Amygdala (tissue), 56 donors: ENCODE results near the gene IGSF3.

Experiments
- DNase-seq, 56 donors: peaks; one replicate each; lab custom pipeline; 2025; lab: John Stamatoyannopoulos, UW

IGSF3 gene

DNA sequence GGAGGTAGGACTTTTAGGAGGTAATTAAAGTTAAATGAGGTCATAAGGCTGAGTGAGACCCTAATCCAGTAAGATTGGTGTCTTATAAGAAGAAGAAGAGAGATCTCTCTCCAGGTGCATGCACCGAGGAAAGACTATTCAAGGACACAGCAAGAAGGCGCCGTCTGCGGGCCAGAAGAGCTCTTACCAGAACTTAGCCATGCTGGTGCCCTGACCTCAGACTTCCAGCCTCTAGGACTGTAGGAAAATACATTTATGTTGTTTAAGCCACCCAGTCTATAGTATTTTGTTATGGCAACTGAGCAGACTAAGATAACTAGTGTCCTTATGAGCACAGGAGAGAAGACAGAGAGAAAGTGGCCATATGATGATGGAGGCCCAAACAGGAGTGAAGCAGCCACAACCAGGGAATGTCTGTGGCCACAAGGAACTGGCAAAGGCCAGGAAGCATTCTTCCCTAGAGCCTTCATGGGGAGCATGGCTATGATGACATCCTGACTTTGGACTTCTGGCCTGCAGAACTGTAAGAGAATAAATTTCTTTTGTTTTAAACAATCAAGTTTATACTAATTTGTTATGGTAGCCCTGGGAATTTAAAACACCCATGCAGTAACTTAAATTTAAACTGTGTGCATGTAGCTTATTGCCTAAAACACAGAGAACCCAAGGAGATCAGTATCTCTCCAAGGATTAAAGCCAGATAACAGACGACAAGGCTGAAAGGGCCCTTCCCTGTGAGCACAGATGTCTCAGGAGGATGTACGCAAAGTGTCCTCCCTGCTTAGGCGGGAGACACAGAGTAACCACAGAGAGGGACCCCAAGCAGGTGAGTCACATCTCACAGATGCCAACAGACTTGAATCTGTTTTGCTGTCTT, 86.8 kb downstream of the IGSF3 start:
- no peak for DNase-seq

DNA sequence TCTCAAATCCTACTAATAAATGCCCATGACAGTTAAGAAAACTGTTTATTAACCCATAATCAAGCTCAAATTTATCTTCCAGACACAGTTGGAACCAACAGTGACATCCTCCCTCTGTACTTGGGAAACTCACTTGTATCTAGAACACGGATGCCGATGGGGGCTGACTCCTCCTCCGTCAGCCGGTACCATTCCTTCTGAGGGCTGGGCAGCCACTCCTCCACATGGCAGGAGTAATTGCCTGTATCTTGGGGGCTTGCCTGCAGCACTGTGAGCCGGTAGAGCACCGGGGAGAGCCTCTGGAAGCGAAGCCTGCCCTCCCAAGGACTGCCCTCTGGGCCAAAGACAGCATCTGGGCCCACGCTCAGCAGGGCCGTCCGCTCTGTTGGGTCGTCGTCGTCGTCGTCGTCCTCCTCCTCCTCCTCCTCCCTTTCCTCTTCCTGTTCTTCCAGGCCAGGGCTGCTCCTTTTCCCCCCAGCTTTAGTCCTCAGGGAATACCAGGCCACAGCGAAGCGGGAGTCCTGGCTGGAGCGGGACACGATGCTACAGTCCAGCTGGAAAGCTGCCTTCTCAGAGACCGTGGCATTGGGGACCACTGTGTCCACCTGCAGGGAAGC, 88.2 kb downstream of the IGSF3 start:
- DNase-seq = no peak

DNA sequence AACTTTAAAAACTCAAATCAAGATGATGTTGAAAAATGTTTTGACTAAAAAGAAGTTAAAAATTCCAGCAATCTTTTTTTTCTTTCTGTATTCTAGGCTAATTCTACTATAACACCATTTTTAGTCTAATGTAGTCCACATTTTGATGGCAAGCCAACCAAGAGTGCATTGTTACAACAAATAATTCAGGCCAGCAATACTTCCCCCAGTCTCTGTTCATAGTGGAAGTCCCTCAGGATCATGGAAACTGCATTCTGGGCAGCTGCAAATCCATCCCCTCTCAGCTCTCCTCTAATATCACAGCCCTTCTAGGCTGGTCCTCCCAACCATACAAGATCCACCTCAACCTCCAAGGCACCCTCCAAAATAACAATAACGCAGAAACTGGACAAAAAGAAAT, 89.0 kb downstream of the IGSF3 start:
- no peak for DNase-seq

DNA sequence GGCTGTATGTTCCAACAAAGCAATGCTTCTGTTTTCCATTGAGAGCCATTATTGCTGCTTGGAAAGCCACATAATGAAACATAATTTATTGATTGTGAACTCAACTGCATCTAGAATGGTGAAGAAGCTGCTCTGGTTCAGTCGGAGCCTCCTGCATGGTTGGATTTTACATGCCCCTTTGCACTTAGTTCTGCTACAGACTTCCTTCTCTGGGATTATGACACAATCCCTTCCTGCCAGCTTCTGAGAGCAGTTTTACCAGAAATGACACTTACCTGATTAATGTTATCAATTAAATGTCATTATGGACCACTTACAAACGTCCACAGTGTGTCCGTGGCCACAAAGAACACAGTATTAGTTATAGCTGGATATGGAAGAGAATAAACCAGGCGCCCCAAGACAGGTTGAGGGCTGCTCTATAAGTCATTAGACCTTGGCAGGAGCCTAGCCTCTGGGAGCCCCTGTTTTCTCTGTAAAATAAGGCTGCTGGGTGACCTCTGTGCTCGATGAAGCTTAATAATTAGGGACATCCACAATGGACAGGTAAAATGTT, 89.7 kb downstream of the IGSF3 start:
- no peak for DNase-seq

DNA sequence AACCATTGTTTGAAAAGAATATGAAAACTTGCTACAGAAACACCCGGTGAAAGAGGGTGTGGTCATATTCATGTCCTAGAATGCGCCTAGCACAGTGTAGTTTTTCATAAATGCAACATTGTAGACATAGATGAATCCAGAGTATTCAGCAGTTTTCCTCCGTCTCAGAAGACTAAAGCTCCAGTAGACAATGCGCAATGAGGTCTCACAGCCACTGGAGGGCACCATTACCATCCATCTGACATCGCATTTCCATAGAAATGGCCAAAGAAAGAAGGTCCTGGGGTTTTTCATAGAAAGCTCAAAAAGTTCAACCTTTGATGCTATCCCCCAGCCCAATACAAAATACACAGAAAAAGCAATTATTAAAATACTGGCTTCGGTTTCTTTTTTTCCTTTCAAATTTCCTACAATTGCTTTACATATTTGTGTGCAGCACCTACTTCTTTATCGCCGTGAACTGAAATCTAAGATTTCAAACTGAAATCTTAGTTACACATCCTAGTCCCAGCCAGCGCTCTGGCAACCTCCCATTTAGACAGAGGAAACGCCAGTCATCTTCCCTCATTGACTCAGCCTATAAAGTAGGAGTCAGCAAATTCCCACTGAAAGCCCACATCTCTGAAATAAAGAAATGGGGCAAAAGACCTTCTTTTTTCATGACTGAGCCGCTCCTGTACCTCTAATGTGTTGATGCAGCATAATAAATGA, 92.8 kb downstream of the IGSF3 start:
- peak in 39 of 56 donors; percentile 4 to 82 (median 29) for DNase-seq

DNA sequence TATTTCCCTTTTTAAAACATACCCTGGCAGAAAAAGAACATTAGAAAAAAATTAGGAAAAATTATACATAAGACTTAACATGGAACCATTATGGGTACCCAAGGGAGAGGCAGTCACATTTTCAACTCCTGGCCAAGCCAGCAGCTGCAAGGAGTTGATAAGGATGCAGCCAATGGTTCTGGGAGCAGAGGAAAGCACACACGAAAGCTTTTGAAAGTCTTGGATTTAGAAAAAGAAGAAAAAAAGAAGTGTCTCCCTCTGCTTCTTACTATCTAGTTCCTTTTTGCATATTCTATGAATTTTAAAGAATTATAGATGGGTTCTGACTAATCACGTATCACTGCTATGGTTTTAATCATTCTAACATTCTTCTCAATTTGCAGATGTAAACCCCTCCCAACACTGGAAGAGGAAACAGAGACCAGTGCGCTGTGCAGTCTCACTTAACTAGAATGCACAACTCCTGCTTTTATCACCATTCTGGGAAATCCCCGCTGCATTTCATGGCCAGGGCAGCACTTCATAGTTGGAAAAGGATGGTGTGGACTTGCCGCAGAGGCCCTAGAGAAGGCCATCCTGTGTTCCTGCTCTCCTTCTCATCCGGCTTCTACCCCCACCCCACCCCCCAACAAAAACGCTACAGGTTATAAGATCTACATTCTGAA, 94.0 kb downstream of the IGSF3 start:
- no peak for DNase-seq

DNA sequence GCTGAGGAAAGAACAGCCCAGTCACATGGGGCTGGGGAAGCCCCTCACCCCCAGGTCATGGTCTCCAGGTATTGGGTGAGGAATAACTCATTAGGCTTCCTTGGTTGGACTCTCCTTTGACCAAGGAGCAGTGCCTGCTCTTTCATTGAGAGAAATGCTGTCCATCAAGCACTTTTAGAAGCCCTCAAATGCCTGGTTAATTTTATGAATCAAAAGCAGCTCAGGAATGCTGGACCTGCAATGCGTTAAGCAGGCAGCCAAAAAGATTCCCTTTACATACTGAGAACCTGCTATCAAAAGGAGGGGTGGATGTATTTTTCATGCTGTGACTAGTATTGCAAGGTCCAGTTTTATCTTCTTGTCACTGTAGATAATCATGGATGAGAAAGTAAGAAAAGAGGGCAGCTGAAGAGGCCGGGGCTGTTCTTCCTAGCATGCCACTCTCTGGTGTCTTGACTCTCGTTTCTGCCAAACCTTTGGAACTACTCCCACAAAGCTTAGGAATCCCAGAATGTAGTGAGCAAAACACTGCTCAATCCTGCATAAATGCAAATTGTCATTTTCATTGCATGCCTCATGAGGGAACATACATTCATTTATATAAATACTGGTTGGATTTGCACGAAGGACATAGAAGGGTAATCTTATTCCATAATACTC, 94.6 kb downstream of the IGSF3 start:
- DNase-seq = no peak

DNA sequence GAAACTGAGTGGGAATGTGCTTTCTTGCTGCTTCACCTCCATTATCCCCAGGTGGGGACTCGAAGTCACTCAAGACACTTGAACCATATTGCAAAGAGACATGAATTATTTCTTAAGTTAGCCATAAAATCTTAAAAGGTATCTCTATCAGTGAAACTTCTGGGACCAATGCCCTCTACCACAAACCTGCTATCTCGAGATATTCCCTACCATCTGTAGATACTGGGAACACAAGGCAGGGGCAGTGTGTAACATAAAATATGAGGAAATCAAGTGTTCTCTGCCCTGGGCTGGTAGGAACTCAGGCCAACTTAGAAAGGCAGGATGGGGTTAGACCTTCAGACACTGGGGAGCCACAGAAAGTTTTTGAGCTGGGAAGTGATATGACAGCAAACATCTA, 95.4 kb downstream of the IGSF3 start:
- DNase-seq = no peak

DNA sequence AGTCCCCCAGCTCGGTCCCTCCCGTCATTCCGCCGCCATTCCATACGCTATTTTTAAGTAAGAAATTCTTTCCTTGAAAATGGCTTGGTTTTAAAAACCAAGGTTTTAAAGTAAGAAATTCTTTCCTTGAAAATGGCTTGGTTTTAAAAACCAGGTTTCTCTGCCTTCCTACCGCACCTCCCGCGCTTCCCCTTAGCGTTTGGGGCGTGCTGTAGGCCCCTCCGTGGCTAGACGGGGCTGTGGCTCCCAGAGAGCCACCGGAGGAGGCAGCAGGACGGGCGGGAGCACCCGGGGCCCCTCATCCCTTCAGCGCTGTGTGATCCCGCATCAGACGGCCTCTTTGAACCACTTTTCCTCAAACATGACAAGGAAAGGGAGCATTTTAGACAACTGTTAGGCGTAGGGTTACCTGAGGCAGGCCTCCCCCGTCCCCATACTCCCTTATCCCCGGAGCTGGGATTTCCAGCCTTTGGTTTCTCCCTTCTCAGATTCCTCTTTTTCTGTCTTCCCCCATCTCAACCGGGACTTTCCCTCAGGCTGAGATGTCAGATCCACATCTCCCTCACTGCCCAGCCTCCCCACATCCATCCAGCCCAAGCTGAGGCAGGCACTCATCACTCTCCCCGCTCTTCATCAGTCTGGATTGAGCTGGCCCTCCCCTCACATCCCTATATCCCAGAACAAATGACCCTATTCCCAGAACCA, 96.2 kb downstream of the IGSF3 start:
- no peak for DNase-seq

DNA sequence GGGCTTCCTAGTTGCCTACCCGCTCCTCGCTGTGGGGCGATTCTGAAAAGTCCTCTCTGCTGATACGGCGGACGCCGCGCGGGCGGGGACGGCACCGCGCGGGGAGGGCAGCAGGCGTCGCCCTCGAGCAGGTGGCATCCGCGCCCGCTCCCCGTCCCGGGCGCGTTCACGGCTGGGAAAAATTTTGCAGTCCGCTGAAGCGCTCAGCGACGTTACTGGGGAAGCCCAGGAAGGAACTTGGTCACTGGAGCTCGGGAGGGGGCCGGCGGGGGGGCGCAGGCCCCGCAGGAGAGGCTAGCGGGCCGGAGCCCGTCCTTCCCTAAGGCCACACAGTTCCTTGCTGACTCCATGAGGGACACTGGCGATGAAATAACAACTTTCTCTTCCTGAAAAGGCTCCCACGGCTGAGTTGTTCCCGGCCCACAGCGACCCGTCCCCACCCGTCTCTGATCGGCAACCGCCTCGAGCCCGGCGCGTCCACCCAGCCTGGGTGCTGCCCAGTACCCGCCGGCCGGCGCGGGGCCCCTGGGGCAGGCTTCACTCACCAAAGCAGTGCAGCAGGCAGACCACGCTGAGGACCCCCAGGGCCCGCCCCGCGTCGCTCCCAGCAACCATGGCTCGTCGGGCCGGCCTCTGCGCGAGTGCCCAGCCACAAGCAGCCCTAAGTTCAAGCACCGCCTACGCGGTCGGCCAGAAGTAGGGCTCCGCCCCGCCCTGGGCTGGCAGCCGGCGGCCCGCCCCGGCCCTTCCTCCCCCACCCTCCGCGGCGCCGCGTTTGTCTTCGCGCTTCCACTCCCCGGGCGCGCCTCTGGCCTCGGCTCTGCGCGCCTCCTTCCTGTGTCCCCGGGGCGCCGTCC, 96.9 kb downstream of the IGSF3 start, which contains the start of gene CD58:
Gene CD58 (minus strand): TSS at position 669 of the 857 bp plus-strand sequence. CDS start 54 bp downstream, at position 615.
- peak in 50 of 56 donors; percentile 11 to 80 (median 60) for DNase-seq

DNA sequence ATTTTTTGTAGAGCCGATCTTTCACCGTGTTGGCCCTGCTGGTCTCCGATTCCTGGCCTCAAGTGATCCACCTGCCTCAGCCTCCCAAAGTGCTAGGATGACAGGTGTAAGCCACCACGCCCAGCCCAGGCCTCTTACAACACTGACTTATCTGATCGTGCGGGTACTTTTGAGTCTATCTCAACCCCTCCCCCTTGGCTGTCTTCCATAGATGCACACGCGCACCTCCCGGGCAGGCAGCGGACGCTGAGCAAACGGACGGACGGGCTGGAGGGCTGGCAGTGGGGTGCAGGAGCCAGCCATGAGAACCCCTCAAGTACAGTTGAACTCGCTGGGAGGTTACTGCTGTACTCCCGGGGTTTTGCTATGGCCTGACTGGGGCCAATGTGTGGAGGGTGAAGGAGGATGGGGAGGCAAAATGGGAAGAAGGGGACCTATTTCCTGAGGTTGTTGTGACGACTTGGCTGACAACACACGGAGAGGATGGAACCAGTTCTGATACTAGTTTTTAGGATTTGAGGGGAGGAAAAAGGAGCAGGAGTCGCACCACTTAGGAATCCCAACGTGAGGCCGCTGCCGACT, 97.7 kb downstream of the IGSF3 start:
- DNase-seq = peak in 1 of 56 donors; percentile 6

DNA sequence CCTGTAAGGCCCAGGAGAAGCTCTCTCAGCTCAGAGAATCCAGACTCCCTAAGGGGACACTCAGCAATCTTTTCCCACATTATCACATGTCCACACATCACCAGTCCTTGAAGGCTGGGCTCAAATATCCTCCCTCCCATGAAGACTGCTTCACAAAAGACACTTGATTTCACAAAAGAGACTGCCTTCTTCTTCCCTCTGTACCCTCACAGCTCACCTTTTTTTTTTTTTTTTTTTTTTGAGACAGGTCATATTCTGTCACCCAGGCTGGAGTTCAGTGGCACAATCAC, 98.2 kb downstream of the IGSF3 start:
- DNase-seq = no peak

DNA sequence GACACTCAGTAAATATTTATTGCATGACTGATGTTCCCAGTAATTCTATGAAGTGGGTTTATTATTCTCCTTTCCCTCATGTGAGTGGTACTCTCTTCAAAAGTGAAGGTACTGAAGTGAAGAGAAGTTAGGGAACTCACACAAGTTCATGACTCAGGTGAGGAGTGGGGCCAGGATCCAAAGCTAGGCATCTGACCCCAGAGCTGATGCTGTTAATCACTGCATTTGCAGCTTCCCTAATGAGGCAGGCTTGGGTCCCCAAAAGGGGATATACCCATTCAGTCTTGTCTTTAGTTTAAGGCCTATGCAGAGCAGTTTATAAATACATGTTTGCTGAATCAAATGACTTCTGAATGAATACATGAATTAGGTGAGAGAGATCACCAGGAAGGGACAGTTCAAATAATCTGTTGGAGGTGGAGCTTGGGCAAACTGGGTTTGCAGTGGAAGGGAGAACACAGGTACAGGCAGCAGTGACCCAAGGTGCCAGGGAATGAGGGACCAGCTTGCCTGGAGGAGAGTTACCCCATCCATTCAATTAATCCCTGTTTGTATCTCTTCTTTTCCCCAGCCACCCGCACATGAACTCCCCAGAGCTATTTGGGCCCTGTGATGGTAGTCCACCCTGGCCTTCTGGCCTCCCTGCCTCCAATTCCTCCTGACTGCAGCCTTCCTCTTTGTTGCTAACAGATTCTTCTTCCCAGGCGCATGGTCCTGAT, 98.7 kb downstream of the IGSF3 start:
- DNase-seq = no peak

DNA sequence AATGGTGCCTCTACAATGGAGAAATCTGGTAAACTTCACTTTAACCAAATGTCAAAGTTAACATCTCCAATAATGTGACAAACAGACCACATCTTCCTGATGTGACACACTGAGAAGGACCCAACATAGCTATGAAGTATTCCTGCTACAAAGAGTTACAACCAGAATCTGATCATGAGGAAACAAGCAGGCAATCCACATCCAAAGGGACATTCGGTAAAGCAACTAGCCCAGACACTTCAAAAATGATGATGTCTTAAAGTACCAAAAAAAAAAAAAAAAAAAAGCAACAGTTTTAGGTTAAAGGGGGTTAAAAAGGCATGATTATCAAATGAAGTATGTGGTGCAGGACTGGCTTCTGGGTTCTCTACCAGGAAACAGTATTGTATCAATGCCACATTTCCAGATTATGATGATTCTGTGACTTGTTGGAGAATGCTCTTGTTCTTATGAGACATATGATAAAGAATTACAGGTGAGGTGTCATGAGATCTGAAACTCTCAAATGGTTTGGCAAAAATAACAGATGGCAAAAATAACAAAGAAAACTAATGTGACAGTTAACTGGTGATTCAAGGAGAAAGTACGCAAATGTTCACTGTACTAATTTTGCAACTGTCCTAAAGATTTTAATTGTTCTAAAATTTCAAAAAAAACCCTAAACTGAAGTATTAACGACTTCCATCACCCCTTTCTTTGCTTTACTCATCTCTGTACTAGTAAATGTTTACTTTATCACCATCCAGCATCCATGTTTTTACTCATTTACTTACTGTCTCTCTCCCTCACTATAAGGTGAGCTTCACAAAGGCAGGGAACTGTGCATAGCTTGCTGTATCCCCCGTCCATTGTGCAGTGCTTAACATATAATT, 99.5 kb downstream of the IGSF3 start:
- no peak for DNase-seq

DNA sequence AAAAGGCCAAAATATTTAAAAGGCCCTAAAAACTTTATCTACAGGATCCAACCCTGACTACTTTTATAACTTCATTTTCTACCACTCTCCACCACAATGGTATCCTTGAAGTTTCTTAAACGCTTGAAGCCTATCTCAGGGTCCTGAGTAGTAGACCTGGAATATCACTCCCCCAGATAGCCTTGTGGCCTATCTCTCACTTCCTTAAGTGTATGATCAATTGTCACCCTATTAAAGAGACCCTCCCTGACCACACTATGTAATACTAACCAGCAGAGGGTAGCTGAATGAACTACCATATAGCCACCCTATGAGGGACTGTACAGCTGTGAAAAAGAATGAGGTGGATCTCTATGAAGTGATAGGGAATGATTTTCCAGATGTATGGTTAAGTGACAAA, 102.3 kb downstream of the IGSF3 start:
- DNase-seq = no peak

DNA sequence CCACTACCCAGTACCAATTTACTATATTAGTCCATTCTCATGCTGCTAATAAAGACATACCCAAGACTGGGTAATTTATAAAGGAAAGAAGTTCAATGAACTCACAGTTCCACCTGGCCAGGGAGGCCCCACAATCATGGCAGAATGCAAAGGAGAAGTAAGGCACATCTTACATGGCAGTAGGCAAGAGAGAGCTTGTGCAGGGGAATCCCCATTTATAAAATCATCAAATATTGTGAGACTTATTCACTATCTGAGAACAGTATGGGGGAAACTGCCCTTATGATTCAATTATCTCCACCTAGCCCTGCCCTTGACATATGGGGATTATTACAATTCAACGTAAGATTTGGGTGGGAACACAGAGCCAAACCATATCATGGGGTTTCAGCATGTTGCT, 103.1 kb downstream of the IGSF3 start:
- no peak for DNase-seq
